ENCODE data around the gene ITPR1. TPM values are rescaled to one million over a fixed set of nuclear protein-coding genes. Genes with fewer than 3 reads are reported as not detected.

ITPR1 gene
- total and polyA plus RNA-seq, 11 donors, result 8.9 to 55.8 (median 19.9) TPM

GRCh38 chr3:4884888-4885287 lies 391.7 kb downstream of the ITPR1 start:
- WGBS, 4 donors, result 80 to 89% (median 87%) methylated on average over 3 of the region's 3 CpGs
- TF ChIP-seq CTCF (IDR thresholded peaks at IDR 0.05), result no peak
- TF ChIP-seq POLR2A (IDR thresholded peaks at IDR 0.05), result no peak
- peaks cover 0 to 13% (median 0%) of the 10 kb centered on the region in 12 donors for H3K4me1 ChIP-seq
- H3K9me3 ChIP-seq, result peaks cover 0 to 5% (median 0%) of the 10 kb centered on the region in 12 donors
- ATAC-seq (no peak), DNase-seq (no peak)
- intact Hi-C loops (cut with DNase I), result loop anchor here in 3 of 10 donors (5.0 kb wide), 3 partner anchors 62 to 158 kb away; no protein-coding TSS in a partner anchor
- H3K27me3 ChIP-seq, result no peaks in the 10 kb centered on the region
- no peak overlapping the region for H3K4me3 ChIP-seq
- H3K36me3 ChIP-seq, result no peaks in the 10 kb centered on the region
- no peak overlapping the region for H3K27ac ChIP-seq

GRCh38 chr3:4885316-4885715 lies 392.2 kb downstream of the ITPR1 start:
- WGBS, 4 donors, result 67 to 88% (median 80%) methylated on average over 3 of the region's 3 CpGs
- H3K27me3 ChIP-seq, result no peaks in the 10 kb centered on the region
- intact Hi-C loops (cut with DNase I), result loop anchor here in 1 of 10 donors (5.0 kb wide), 1 partner anchor 62 kb away; no protein-coding TSS in a partner anchor
- DNase-seq (no peak), ATAC-seq (no peak)
- H3K4me3 ChIP-seq, result no peak overlapping the region
- no peak overlapping the region for H3K27ac ChIP-seq
- peaks cover 0 to 5% (median 0%) of the 10 kb centered on the region in 12 donors for H3K9me3 ChIP-seq
- no peaks in the 10 kb centered on the region for H3K36me3 ChIP-seq
- no peak for TF ChIP-seq POLR2A (IDR thresholded peaks at IDR 0.05)
- TF ChIP-seq CTCF (IDR thresholded peaks at IDR 0.05), result no peak
- peaks cover 0 to 13% (median 0%) of the 10 kb centered on the region in 12 donors for H3K4me1 ChIP-seq

- intact Hi-C loops (cut with DNase I), result loop anchor here in 1 of 10 donors (5.0 kb wide), 1 partner anchor 61 kb away; no protein-coding TSS in a partner anchor
- no peak overlapping the region for H3K4me3 ChIP-seq
- ATAC-seq (no peak), DNase-seq (no peak)
- TF ChIP-seq POLR2A (IDR thresholded peaks at IDR 0.05) (no peak), CTCF (IDR thresholded peaks at IDR 0.05) (no peak)
- H3K36me3 ChIP-seq, result no peaks in the 10 kb centered on the region
- peaks cover 0 to 5% (median 0%) of the 10 kb centered on the region in 12 donors for H3K9me3 ChIP-seq
- WGBS, 4 donors, result 95 to 97% (median 96%) methylated on average over 7 of the region's 7 CpGs
- peaks cover 0 to 13% (median 0%) of the 10 kb centered on the region in 12 donors for H3K4me1 ChIP-seq
- no peaks in the 10 kb centered on the region for H3K27me3 ChIP-seq
- H3K27ac ChIP-seq, result no peak overlapping the region
These were observed 393.3 kb downstream of the ITPR1 start for GRCh38 chr3:4886448-4886847.

GRCh38 chr3:4887177-4887576 lies 394.0 kb downstream of the ITPR1 start:
- H3K36me3 ChIP-seq, result no peaks in the 10 kb centered on the region
- H3K4me1 ChIP-seq, result peaks cover 0 to 13% (median 0%) of the 10 kb centered on the region in 12 donors
- ATAC-seq (no peak), DNase-seq (no peak)
- H3K4me3 ChIP-seq, result no peak overlapping the region
- peaks cover 0 to 5% (median 0%) of the 10 kb centered on the region in 12 donors for H3K9me3 ChIP-seq
- no peak overlapping the region for H3K27ac ChIP-seq
- no peaks in the 10 kb centered on the region for H3K27me3 ChIP-seq
- WGBS, 4 donors, result 89 to 94% (median 91%) methylated on average over 8 of the region's 8 CpGs
- no peak for TF ChIP-seq POLR2A (IDR thresholded peaks at IDR 0.05)
- TF ChIP-seq CTCF (IDR thresholded peaks at IDR 0.05), result no peak
- intact Hi-C loops (cut with DNase I), result loop anchor here in 1 of 10 donors (5.0 kb wide), 1 partner anchor 60 kb away; no protein-coding TSS in a partner anchor

All from heart left ventricle (tissue), 16 donors.